ENCODE data around the gene GGA3.
"Not testable (repeated sequence)": the region's sequence is repeated elsewhere in the genome, so short reads cannot be mapped to it uniquely, and the experiment has no call there.

GGA3 gene

DNA sequence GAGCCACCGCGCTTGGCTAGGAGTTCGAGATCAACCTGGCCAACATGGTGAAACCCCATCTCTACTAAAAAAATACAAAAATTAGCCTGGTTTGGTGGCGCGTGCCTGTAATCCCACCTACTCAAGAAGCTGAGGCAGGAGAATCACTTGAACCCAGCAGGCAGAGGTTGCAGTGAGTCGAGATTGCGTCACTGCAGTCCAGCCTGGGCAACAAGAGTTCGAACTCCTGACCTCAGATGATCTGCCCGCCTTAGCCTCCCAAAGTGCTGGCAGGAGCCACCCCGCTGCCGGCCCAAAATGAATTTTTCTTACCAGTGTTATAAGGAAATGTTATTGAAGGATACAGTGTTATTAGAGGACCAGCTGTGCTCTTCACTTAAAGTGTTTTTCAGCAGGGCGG is 53.6 kb downstream of the GGA3 start:
- DNase-seq: no peak

DNA sequence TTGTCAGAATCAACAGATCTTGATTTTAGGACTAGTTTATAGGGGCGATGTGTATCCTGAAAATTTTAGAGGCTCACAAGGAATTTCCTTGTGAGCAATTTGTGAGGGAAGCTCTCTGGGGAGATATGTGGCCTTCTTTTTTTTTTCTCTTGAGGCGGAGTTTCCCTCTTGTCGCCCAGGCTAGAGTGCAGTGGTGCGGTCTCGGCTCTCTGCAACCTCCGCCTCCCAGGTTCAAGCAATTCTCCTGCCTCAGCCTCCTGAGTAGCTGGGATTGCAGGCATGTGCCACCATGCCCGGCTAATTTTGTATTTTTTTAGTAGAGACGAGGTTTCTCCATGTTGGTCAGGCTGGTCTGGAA is 54.4 kb downstream of the GGA3 start:
- DNase-seq: not testable (repeated sequence)

- no peak for DNase-seq
Observed at GRCh38 chr17:75205793-75206163, 55.6 kb downstream of the GGA3 start.

DNA sequence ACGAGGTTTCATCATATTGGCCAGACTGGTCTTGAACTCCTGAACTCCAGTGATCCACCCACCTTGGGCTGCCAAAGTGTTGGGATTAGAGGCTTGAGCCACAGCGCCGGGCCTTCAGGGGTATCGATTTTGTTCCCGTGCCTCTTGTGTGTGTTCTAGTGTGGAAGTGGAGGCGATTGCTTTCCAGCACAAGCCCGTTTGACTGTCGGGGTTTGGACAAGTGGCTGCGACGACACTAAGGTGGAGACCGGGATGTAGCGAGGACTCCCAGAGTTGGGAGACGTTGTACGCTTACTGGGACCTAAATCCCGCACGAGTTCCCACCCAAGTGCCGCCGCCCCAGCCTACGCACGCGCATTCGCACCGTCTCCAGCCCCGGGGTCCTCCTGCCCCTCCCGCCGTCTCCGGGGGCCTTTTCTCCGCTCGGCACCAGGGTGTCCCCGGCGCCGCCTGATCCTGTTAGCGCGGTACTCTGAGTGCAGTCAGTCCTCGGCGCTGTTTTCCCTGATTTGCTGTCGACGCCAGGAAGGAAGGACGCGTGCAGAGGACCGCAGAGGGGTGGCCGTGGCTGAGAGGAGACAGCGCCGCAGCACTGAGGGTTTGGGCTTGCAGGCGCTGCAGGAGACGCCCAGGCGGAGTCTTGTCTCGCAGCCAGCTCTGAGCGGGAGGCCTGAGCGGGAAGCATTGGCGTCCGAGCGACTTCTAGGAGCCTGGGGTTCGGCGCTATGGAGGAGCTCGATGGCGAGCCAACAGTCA is 56.2 kb downstream of the GGA3 start, which contains the start of gene NUP85:
NUP85 (plus strand) TSS at position 643 of the 756 bp plus-strand sequence; CDS start at position 726, 83 bp downstream.
- peak; percentile 87 for DNase-seq

- DNase-seq: no peak
Observed at GRCh38 chr17:75199886-75200618, 61.4 kb downstream of the GGA3 start.

DNA sequence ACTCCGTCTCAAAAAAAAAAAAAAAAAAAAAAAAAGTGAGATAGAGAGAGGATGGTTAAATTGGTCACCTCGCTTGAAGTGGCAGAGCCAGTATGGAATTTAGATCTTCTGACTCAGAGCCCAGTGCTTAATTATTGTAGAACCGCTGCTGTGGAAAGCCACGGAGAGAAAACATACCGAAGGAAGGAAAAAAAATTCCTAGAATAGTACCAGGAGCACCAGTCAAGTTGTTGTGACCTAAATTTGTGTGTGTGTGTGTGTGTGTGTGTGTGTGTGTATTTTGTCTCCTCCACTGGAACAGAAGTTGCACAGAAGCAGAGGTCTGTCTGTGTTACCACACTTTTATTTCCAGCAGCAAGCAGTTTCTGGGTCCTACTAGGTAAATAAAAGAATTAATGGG is 66.5 kb downstream of the GGA3 start:
- DNase-seq: no peak

- DNase-seq: no peak
Observed at GRCh38 chr17:75191584-75191983, 69.8 kb downstream of the GGA3 start.

DNA sequence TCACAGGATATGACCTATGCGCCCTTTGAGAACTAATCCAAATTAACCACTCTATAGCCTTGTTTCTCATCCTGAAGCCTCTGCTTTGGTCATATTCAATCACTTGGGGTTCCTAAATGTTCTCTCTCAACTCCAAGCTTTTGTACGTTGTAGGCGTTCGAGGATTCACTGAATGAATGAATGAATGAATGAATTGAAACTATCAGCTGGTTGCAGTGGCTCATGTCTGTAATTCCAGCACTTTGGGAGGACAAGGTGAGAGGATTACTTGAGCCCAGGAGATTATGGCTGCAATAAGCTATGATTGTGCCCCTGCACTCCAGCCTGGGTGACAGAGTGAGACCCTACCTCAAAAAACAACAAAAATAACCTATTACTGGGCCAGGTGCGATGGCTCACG is 72.8 kb downstream of the GGA3 start:
- DNase-seq: no peak
